ENCODE data around the gene SPCS3.

Gene SPCS3

DNA sequence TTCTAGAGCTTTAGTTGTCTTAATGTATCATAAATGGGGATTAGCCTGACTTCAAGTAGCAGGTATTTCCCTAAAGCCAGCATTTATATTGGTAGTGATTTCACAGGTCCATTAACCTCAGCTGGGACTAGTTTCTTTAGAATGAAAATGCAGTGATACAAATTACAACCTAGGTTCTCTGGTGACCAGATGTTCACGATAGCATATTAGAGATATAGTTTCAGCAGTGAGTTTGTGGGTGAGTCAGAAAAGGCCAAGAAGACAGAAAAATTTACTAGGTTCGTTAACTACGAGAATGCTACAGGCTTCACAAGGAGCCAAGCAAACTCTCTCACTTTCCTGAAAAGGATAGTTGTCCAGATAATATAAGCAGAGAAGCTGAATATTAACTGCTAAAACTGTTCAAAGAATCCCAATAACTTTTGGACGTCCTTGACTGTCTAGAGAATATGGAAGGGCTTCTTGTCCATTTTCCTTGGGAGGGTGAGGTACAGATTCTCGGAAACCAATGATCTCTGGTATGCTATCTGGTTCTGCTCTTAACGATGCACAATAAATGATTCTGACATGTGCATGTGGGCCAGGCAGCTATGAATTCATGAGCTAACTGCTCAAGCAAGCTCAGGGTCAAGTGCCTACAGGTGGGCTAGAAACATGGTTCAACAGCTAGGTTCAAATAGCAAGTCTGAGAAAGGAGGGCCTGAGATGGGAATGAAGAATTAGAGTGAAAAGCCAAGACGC, 6.0 kb upstream of the SPCS3 start:
- H3K27ac ChIP-seq, result no peak overlapping the region
- no peak overlapping the region for H3K4me3 ChIP-seq
- intact Hi-C loops (cut with DNase I; ENCODE audit: low total_unique reads), result no loop called here
- H3K27me3 ChIP-seq, result no peaks in the 10 kb centered on the region
- peaks cover 0 to 4% (median 0%) of the 10 kb centered on the region in 4 donors for H3K4me1 ChIP-seq
- DNase-seq, result no peak
- TF ChIP-seq, protein P1, sequence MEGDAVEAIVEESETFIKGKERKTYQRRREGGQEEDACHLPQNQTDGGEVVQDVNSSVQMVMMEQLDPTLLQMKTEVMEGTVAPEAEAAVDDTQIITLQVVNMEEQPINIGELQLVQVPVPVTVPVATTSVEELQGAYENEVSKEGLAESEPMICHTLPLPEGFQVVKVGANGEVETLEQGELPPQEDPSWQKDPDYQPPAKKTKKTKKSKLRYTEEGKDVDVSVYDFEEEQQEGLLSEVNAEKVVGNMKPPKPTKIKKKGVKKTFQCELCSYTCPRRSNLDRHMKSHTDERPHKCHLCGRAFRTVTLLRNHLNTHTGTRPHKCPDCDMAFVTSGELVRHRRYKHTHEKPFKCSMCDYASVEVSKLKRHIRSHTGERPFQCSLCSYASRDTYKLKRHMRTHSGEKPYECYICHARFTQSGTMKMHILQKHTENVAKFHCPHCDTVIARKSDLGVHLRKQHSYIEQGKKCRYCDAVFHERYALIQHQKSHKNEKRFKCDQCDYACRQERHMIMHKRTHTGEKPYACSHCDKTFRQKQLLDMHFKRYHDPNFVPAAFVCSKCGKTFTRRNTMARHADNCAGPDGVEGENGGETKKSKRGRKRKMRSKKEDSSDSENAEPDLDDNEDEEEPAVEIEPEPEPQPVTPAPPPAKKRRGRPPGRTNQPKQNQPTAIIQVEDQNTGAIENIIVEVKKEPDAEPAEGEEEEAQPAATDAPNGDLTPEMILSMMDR (IDR thresholded peaks at IDR 0.05), result no peak
- no peaks in the 10 kb centered on the region for H3K9me3 ChIP-seq
- H3K36me3 ChIP-seq, result no peaks in the 10 kb centered on the region

DNA sequence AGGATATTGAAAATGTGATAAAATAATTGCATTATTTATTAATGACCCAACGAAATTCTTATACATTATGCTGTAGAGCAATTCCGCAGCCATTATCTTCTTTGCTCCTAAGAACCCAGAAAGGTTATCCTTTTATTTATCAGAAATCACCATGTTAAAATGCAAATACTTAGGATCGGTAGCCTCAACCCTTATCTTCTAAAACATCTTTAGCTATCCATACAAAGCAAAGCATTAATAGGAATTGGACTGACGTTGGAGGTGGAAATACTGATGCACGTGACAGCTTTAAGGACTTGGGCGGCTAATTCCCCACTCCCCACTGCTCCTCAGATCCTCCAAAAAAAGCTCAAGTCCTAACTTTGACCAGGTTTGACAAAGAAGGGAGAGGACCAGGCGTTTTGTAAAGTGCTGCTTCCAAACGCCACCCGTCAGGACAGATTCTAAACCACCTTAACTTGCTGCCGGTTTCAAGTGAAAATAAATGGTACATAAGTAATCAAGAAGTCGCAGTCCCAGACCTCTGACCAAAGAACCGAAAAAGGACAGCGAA, 539 bp upstream of the SPCS3 start:
- peak overlapping the region; percentile 89 to 94 for H3K4me3 ChIP-seq
- intact Hi-C loops (cut with DNase I; ENCODE audit: low total_unique reads), result no loop called here
- no peak for DNase-seq
- TF ChIP-seq, protein P1 (IDR thresholded peaks at IDR 0.05), result no peak
- H3K27ac ChIP-seq, result peak overlapping the region; percentile 93 to 95
- no peaks in the 10 kb centered on the region for H3K36me3 ChIP-seq
- peaks cover 0 to 37% (median 21%) of the 10 kb centered on the region in 4 donors for H3K4me1 ChIP-seq
- no peaks in the 10 kb centered on the region for H3K9me3 ChIP-seq
- H3K27me3 ChIP-seq, result no peaks in the 10 kb centered on the region

DNA sequence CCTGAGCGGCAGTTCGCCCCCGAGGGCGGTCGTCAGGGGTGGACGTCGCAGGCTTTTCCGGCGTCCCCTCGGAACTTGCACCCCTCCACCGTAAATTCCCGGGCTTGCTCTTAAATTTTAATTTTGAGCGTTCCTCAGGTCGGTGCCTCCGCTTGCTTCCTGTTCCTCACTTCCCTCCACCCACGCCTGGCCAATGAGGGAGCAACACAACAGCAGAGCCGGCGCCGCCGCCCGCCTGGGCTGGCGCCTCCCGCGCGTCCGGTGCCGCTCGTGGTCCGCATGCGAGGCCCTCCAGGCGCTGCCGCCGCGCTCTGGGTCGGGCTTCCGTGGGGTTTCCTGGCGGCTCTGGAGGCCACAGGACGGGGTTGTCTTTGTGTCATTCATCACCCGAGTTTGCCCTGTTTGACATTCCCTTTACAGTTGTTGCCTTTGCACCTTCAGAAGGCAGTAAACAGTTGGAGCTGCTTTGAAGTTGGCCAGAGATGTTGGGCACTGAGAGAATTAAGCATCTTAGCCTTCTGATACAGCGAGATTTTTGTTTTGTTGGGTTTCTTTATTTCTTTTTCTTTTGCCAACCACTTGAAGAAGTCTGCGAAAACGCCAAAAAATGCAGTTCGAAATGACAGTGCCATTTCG, 692 bp downstream of the SPCS3 start:
- intact Hi-C loops (cut with DNase I; ENCODE audit: low total_unique reads), result no loop called here
- TF ChIP-seq, protein P1 (IDR thresholded peaks at IDR 0.05), result no peak

DNA sequence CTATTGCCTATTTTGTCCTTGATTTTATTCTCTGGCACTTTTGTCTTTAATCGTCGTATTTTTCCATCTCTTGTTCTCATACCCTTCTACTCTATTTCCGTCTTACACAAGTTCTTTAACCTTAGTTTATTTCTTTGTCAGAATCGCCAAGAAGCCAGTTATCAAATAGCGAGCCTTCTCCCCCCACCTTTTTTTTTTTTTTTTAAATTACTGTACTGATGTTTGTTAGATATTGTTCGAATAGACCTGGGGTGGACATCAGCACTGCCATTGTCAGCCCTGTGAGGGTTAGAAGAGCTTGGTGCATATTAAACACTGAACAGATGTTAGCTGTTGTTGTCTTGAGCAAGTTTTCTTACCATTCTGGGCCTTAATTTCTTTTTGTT, 1.2 kb downstream of the SPCS3 start:
- H3K36me3 ChIP-seq, result no peaks in the 10 kb centered on the region
- intact Hi-C loops (cut with DNase I; ENCODE audit: low total_unique reads), result no loop called here
- TF ChIP-seq, protein P1 (IDR thresholded peaks at IDR 0.05), result no peak
- peaks cover 0 to 44% (median 23%) of the 10 kb centered on the region in 4 donors for H3K4me1 ChIP-seq
- peak overlapping the region; percentile 93 to 95 for H3K27ac ChIP-seq
- DNase-seq, result no peak
- H3K4me3 ChIP-seq, result peak overlapping the region; percentile 89 to 94
- no peaks in the 10 kb centered on the region for H3K27me3 ChIP-seq
- H3K9me3 ChIP-seq, result no peaks in the 10 kb centered on the region

More for the DNA sequence above, 692 bp downstream of the SPCS3 start:
- DNase-seq, result peak; percentile 93 to 94
- Histone ChIP-seq H3K4me3 (peak overlapping the region; percentile 89 to 94), H3K36me3 (no peaks in the 10 kb centered on the region), H3K27ac (peak overlapping the region; percentile 93 to 95), H3K4me1 (peaks cover 0 to 44% (median 23%) of the 10 kb centered on the region in 4 donors), H3K27me3 (no peaks in the 10 kb centered on the region), H3K9me3 (no peaks in the 10 kb centered on the region)

DNA sequence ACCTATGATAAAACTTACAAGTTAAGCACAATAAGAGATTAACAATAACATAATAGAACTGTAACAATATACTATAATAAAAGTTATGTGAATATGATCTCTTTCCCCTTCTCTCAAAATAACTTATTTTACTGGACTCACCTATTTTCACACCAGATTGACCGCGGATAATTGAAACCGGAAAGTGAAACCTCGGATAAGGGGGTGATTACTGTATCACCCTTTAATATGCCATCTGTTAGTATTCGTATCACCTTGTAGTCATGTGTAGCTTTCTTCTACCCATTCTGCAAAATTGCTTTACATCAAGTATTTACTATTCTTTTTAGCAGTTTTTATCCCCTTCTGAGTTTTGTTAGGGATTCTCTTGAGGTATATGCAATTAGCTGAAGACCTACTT, 1.8 kb downstream of the SPCS3 start:
- Histone ChIP-seq H3K27me3 (no peaks in the 10 kb centered on the region), H3K9me3 (no peaks in the 10 kb centered on the region), H3K4me1 (peaks cover 0 to 45% (median 23%) of the 10 kb centered on the region in 4 donors), H3K36me3 (no peaks in the 10 kb centered on the region), H3K27ac (peak overlapping the region; percentile 93 to 95), H3K4me3 (peak overlapping the region; percentile 89 to 94)
- intact Hi-C loops (cut with DNase I; ENCODE audit: low total_unique reads), result no loop called here
- no peak for DNase-seq
- TF ChIP-seq, protein P1 (IDR thresholded peaks at IDR 0.05), result no peak
